ENCODE data around the gene ZDHHC14. TPM values are rescaled to one million over a fixed set of nuclear protein-coding genes. Genes with fewer than 3 reads are reported as not detected.
"Not testable (repeated sequence)": the region's sequence is repeated elsewhere in the genome, so short reads cannot be mapped to it uniquely, and the experiment has no call there.

Gene ZDHHC14
- total RNA-seq, 2 donors from 2014 or later, result 13.0 to 19.1 TPM

DNA sequence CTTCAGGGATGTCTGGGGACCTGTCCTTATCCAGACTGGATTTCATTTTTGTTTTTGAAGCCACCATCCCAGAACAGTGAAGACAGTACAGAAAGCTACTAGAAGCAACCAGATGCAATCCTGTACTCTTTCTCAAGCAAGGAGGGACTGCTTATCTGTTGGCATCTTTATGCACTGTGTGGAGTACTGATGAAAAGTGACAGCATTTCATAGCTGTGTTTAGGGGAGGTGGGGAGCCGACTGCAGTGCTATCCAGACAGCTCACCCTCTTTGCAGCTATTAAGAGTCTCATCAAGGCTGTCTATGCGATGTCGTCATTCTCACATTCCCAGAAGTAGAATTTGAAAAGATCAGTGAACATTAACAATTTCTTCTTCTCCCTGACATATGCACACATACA, 5.5 kb downstream of the ZDHHC14 start:
- no peaks in the 10 kb centered on the region for H3K36me3 ChIP-seq
- peaks cover 0 to 16% of the 10 kb centered on the region in 2 donors for H3K9me3 ChIP-seq
- TF ChIP-seq, protein P1, sequence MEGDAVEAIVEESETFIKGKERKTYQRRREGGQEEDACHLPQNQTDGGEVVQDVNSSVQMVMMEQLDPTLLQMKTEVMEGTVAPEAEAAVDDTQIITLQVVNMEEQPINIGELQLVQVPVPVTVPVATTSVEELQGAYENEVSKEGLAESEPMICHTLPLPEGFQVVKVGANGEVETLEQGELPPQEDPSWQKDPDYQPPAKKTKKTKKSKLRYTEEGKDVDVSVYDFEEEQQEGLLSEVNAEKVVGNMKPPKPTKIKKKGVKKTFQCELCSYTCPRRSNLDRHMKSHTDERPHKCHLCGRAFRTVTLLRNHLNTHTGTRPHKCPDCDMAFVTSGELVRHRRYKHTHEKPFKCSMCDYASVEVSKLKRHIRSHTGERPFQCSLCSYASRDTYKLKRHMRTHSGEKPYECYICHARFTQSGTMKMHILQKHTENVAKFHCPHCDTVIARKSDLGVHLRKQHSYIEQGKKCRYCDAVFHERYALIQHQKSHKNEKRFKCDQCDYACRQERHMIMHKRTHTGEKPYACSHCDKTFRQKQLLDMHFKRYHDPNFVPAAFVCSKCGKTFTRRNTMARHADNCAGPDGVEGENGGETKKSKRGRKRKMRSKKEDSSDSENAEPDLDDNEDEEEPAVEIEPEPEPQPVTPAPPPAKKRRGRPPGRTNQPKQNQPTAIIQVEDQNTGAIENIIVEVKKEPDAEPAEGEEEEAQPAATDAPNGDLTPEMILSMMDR (IDR thresholded peaks at IDR 0.05), result no peak

DNA sequence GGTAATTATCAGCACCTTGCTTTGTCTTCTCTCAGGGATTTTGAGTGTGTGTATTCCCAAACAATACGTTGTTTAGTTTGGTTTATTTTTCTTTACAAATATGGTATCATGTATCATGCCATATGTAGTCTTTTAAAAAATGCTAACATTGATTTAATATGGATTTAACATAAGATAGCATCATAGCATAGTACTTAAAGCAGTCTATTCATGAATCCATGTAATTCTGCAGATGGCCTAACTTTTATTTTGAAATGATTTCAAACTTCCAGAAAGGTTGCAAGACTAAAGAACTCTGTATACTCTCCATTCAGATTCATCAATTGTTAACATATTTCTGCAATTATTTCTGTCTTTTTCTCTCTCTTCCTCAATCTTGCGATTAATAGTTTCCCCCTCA, 7.9 kb downstream of the ZDHHC14 start:
- Histone ChIP-seq H3K4me3 (no peak overlapping the region), H3K4me1 (peaks cover 0 to 20% of the 10 kb centered on the region in 2 donors), H3K9me3 (peaks cover 0 to 16% of the 10 kb centered on the region in 2 donors), H3K27ac (no peak overlapping the region), H3K36me3 (no peaks in the 10 kb centered on the region), H3K27me3 (no peaks in the 10 kb centered on the region)
- TF ChIP-seq, protein P1 (IDR thresholded peaks at IDR 0.05), result no peak
- no peak for DNase-seq (ENCODE audit: low spot score)

More for the DNA sequence above, 5.5 kb downstream of the ZDHHC14 start:
- DNase-seq (ENCODE audit: low spot score), result no peak
- Histone ChIP-seq H3K4me1 (peaks cover 0 to 23% of the 10 kb centered on the region in 2 donors), H3K27me3 (no peaks in the 10 kb centered on the region), H3K27ac (no peak overlapping the region), H3K4me3 (no peak overlapping the region)

DNA sequence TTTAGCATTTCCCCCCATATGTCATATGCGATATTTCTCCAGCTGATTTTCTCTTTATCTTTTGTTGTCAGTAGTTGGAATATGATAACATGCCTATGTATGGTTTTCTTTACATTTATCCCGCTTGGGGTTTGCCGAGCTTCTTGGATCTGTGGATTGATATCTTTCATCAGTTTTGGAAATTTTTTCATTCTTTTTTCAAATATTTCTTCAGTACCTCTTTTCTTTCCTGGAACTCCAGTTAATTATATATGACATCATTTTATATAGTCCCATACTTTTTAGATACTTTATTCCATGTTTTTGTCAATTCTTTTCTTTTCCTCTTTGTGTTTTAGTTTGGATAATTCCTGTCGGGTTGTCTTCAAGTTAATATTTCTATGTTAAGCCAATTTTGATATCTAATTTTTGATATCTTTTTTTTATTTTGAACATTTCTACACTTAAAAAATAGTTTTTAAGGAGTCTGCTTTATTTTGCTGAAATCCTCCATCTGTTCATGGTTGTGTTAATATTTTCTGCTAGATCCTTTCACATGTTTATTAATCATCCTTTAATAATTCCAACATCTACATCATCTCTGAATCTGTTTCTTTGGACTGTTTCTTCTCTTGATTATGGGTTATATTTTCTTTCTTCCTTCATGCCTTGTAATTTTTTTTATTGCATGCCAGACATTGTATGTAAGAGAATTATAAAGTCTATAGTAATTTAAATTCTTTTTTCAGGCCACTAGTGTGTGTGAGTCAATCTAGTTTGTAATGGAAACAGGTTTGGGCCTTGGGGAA, 9.5 kb downstream of the ZDHHC14 start:
- TF ChIP-seq, protein P1 (IDR thresholded peaks at IDR 0.05), result no peak
- no peaks in the 10 kb centered on the region for H3K27me3 ChIP-seq
- no peak overlapping the region for H3K27ac ChIP-seq
- DNase-seq (ENCODE audit: low spot score), result no peak
- H3K4me1 ChIP-seq, result peaks cover 0 to 17% of the 10 kb centered on the region in 2 donors
- H3K4me3 ChIP-seq, result no peak overlapping the region
- H3K9me3 ChIP-seq, result peaks cover 0 to 16% of the 10 kb centered on the region in 2 donors
- no peaks in the 10 kb centered on the region for H3K36me3 ChIP-seq

DNA sequence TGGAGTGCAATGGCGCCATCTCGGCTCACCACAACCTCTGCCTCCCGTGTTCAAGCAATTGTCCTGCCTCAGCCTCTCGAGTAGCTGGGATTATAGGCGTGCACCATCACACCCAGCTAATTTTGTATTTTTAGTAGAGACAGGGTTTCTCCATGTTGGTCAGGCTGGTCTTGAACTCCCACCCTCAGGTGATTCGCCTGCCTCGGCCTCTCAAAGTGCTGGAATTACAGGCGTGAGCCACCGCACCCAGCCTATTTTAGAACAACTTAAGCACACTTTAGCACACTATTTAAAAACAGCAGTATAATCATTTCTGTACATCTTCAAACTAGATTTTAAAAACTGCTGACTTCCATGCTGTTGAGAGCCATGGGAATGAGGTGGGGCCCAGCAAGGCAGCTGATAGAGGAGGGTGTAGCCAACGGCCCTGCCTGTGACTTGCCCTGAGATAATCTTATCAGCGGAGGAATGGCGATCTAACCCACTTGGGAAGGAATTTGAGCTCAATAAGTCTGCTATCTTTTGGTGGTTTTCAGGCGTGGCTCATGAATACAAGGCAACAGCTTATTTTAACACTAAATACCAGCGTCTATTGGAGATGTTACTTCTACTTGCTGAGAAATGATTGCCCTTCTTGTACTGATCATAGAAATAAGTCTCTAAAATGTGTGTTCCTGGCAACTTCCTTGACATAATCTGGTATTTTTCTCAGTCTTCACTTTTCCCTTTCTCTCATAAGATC, 12.1 kb downstream of the ZDHHC14 start:
- TF ChIP-seq, protein P1 (IDR thresholded peaks at IDR 0.05), result no peak
- no peaks in the 10 kb centered on the region for H3K36me3 ChIP-seq
- H3K4me1 ChIP-seq, result peaks cover 0 to 32% of the 10 kb centered on the region in 2 donors
- H3K27me3 ChIP-seq, result no peaks in the 10 kb centered on the region
- H3K27ac ChIP-seq, result peak overlapping the region; percentile 23 to 45
- peaks cover 0 to 16% of the 10 kb centered on the region in 2 donors for H3K9me3 ChIP-seq
- H3K4me3 ChIP-seq, result no peak overlapping the region
- DNase-seq (ENCODE audit: low spot score), result no peak

DNA sequence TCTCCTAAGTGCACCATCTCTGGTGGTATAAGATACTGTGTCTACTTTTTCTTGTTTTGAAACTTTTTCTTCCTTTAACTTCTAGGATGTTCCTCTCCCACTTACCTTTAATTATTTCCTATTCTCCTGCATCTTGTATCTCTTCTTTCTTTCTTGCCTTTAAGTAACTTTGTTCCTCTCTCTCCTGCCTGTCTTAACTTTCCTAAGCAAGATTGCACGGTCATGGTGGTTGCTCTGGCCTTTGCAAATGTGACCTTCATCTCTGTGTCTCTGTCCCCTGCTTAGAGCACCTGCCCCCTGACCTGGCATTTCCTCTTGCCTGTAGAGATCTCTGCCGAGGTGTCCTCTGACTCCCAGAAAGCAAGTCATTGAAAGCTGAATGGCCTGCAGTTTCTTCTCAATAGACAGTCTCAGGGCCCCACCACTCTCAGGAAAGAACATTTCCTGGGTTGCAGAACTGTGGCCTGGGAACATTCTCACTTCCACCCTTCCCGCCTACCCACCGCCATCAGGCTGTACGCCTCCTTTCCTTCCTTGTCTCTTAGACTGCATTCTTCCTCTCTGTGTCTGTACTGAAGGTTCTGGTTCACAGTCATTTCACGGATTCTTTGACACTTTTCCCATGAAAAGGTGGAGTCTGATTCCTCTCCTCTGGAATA, 12.8 kb downstream of the ZDHHC14 start:
- TF ChIP-seq, protein P1 (IDR thresholded peaks at IDR 0.05), result no peak
- H3K27ac ChIP-seq, result peak overlapping the region in 1 of 2 donors; percentile 23
- DNase-seq (ENCODE audit: low spot score), result no peak

DNA sequence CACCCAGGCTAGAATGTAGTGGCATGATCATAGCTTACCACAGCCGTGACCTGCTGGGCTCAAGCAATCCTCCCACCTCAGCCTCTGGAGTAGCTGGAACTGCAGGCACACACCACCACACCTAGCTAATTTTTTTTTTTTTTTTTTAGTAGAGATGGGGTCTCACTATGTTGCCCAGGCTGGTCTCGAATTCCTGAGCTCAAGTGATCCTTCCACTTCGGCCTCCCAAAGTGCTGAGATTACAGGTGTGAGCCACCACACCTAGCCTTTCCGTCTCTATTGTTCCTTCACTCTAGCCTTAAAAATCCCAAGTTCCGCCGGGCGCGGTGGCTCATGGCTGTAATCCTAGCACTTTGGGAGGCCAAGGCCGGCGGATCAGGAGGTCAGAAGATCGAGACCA, 14.2 kb downstream of the ZDHHC14 start:
- H3K27me3 ChIP-seq; H3K27ac ChIP-seq; H3K36me3 ChIP-seq; DNase-seq (ENCODE audit: low spot score); H3K4me3 ChIP-seq: not testable (repeated sequence)
- H3K4me1 ChIP-seq, result peaks cover 0 to 32% of the 10 kb centered on the region in 2 donors
- H3K9me3 ChIP-seq, result peaks cover 0 to 11% of the 10 kb centered on the region in 2 donors

More for the DNA sequence above, 12.8 kb downstream of the ZDHHC14 start:
- H3K9me3 ChIP-seq, result peaks cover 0 to 16% of the 10 kb centered on the region in 2 donors
- no peaks in the 10 kb centered on the region for H3K36me3 ChIP-seq
- no peak overlapping the region for H3K4me3 ChIP-seq
- H3K27me3 ChIP-seq, result no peaks in the 10 kb centered on the region
- H3K4me1 ChIP-seq, result peaks cover 0 to 32% of the 10 kb centered on the region in 2 donors
